ENCODE data around the gene FAM120A.

The FAM120A gene

DNA sequence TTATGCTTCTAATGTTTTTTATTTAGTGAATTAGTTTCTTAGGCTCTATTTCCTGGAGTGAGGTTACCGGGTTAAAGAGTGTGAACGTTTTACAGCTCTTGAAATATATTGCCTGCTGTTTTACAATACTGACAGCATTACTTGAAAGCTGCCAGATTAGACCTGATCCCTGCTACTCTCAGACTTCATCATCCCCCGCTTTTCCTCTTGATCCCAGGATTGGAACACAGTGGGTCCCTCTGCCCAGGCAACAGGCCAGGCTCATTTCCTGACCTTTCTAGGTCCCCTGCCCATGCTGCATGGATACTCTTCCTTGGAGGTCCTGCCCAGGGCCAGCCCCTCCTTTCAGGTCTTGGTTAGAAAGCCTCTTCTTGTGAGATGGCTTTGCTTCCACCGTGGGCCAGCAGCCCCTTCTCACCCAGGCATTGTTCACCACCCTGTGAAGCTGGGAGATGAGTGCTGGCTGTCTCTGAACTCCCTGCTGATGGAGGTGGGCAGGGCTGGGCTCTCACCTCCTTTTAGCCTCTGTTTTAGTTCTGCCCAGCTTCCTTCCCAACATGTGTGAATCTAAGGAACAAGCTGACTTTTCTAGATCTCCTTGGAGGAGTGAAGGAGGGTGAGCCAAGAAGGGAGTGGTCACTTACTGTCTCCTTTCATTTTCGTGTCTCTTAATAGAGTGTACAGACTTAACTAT is 17.4 kb downstream of the FAM120A start:
- no peak for DNase-seq (ENCODE audit: low spot score)

DNA sequence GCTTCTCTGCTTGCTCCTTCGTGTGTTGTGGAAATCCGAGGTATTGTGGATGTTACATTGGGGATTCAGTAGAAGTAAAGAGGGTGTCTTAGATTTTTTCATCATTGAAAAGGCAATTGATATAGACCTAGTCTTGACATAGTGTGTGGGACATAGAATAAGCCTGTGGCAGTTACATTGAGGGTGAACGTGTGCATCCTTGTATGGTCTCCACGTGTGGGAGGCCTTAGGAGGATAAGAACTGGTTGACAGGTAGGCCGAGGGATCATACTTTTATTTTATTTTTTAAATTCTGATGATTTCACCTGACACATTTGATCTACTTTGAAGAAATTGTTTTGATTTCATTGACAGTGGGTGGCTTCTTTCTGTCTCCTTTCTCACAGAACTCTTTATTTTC is 18.9 kb downstream of the FAM120A start:
- no peak for DNase-seq (ENCODE audit: low spot score)

DNA sequence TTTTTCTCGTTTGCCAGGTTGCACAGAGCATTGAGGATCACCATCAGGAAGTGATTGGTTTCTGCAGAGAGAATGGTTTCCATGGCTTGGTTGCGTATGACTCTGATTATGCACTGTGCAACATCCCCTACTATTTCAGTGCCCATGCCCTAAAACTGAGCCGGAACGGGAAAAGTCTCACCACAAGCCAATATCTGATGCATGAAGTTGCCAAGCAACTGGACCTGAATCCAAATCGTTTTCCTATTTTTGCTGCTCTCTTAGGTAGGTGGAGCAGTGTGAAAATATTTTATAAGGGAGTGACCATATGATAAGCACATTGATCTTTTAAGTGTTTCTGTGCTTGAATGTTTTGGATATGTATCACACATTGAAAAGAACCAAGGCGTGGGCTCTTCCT is 19.6 kb downstream of the FAM120A start:
- no peak for DNase-seq (ENCODE audit: low spot score)

DNA sequence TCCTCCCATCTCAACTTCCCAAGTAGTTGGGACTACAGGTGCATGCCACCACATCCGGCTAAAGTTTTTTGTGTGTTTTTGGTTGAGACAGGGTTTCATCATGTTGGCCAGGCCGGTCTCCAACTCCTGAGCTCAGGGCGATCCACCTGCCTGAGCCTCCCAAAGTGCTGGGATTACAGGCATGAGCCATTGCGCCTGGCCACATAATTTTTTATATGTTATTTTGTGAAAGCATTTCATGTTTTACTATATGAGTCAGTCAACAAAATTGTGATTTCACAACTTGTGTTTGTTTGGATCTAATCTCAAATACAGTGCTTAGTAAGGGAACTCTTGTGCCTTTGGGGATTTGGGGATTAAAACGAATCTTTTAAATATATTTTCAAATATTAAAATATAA is 21.9 kb downstream of the FAM120A start:
- DNase-seq (ENCODE audit: low spot score), result no peak

DNA sequence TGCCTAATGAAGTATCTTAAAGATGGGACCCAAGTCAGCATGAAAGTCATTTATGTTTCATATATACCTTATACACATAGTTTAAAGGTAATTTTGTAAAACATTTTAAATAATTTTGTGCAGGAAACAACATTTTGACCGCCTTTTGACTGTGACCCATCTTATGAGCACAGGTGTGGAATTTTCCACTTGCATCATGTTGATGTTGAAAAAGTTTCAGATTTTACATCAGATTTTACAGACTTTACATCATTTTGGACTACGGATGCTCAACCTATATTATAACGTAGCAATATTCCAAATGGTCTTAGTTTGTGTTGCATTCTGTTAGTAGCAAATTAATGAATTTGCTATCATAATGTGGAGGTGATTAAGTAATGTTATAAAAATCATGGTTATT is 23.6 kb downstream of the FAM120A start:
- DNase-seq (ENCODE audit: low spot score), result no peak

DNA sequence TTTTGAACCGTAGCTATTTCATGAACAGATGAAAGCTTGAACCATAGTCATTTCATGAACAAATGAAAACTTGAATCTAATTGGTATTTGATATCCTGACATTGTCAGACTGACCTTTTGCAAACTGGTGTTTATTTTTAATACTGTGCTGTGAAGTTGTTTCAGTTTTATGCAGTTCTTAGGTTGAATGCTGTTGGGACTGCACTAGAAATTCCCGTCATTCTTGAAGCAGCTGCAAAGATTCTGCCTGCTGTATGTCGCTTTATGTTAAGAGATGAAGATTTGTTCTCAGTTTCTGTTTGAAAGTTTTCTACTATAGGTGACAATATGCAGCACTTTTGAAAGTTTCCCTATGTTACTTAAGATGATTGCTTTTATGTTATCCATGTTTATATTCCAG is 24.4 kb downstream of the FAM120A start:
- no peak for DNase-seq (ENCODE audit: low spot score)

DNA sequence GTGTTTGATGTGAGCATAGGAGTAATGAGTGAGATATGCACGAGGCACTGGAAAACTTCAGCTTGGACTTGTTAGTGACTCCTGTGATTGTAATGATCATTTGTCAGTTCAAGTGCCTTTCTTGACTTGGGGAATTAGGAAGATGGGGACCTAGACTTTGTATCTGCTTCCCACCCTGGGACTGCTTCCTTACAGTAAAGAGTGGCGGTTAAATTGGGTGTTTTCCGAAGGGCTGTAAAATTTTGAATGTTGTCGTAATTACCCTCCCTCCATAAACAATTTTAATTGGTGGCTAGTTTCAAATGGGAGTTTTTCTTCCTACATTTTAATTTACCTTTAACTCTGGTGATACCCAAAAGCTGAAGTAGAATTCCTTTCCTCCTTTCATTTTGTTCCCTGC is 25.4 kb downstream of the FAM120A start:
- DNase-seq (ENCODE audit: low spot score), result no peak

DNA sequence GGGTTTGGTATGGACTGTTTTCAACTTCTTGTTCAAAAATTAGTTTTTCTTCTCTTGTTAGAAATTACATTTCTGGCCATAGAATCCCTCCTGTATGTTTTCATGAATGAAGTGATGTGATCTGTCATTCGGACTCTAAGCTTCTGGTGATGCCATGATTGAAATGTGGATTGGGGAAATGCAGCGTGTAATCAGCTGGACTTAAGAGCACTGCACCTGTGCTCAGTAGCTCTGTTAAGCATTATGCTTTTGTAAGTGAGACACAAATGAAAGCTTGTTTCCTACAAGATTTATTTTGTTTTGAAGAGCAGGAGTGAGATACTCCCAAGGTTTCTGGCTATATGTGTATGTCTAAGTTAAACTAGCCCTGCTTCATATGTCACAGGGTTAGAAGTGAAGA is 25.9 kb downstream of the FAM120A start:
- no peak for DNase-seq (ENCODE audit: low spot score)

DNA sequence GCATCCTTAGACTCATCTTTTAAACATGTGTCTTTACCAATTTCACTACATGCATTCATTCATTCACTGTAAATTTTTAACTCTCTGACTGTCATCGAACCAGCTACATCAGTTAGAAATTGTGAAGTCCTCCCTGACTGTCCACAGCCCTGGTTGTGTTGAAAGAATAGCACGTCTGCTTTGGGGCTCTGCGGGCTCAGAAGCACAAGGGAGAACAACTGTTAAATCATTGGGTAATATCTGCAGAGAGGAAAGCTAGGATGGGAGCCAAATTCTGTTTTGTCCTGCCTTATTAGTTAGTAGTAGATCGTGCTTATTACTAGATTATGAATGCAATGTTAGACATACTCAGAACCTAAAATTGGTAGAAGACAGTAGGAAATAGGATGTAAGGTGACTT is 28.2 kb downstream of the FAM120A start:
- no peak for DNase-seq (ENCODE audit: low spot score)

DNA sequence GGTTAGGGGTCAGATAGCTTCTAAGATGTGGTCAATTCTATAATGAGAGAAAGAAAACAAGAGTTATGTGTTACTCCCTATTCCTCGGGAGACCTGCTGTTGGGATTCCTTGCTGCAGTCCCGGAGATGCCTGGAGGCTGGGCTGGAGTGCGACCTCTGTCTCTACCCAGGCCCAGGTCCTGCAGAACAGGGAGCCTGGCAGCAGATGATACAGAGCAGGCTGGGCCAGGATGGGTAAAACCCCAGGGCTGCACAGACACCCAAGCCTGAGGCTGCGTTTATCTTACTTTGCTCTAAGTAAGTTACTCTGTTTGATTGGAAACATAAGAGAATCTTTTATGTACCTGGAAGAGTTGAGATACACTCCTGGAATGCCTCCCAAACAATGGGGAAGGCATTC is 28.8 kb downstream of the FAM120A start:
- no peak for DNase-seq (ENCODE audit: low spot score)

DNA sequence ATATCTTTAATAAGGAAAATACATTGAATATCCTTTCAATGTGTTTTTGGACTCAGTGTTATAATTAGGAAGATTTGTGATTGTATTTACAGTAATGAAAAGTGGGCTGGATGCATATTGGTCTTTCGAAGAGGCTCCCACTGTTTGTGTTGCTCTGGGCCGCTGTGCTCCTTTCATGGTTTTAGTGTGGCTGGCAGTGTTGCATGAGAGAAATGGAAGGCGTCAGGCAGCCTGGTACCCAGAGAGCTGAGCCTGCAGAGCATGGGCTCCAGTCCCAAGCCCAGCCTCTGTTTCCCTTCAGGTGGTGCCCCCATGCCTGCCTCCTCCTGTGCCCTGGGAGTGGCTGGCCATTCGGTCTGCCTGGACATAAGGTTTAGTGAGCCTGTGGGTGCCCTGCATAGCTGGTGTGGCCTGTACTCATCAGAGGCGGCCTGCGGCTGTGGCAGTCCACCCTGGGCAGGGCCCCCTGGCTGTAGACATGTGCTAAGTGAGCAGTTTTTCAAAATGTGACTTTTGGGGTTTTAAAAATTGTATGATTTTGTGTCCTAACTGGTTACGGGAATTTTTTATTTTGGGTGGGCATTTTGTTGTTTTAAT is 29.3 kb downstream of the FAM120A start:
- DNase-seq (ENCODE audit: low spot score), result no peak

DNA sequence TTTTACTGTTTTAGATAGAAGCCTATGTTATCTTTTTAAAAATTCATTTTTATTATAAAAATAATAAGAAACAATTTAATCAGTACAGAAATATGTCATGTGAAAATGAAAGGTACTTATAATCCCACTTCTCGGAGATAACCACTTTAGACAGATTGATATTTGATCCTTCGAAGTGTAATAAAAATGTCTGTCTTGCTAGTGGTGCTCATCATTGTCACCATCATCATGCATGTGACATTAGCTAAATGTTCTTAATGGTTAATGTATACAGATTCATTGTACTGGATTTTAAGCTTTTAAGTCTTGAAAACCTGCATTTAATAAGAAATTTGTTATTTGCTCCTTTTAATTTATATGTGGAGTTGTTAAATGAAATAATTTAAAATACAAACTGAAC is 32.0 kb downstream of the FAM120A start:
- DNase-seq (ENCODE audit: low spot score), result no peak

DNA sequence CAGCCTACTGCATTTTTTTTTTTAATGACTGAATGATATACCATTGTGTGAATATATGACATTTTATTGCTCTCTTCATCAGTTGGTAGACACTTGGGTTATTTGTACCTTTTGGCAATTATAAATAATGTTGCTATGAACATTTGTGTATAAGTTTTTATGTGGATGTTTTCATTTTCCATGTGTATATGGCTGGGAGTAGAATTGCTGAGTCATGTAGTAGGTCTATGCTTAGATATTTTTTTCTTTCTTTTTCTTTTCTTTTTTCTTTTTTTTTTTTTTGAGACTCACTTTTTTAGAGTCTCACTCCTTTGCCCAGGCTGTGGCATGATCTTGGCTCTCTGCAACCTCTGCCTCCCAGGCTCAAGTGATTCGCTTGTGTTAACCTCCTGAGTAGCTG is 34.8 kb downstream of the FAM120A start:
- no peak for DNase-seq (ENCODE audit: low spot score)

DNA sequence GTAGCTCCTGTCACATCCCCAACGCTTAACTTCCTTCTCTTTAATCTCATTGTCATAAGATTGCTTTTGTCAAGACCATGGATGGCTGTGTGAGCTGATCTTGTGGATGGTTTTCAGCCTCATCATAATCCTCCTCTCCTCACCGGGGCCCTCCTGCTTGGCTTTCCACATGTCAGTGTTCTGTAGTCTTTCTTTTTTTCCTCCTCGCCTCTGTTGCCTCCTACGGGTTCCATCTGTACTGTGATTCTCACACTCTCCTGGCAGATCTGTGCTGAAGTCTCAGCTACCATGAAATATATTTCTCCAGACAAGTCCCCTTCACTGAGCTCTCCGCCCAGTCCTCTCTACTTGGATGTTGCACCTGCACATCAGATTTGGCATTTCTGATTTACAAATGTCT is 36.8 kb downstream of the FAM120A start:
- no peak for DNase-seq (ENCODE audit: low spot score)

DNA sequence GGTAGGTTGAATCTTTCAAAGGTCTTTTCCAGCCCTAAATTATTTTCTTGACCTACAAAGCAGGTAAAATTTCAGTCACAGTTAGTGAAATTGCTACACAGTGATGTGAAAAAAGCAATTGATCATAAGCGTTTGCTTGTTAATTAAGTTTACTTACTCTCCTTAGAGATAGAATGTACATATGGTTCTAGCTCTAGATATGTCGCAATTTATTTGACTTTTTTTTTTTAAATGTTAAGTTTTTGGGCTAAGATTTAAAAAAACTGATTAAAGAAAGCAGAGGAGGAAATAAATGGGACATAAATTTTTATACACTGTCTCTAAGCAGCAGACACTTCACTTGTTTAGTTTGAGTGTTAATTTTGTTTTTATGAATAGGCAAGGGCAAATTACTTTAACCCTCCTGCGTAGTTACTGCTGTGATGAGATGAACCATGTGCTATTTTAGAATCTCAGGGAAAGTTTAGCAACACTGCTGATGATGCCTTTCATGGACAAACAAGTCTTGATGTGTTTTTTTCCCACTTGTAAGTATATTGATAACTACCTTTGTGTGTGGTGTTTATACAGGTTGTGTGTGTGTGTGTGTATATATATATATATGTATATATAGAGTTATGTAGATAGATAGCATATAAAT is 40.2 kb downstream of the FAM120A start:
- no peak for DNase-seq (ENCODE audit: low spot score)

DNA sequence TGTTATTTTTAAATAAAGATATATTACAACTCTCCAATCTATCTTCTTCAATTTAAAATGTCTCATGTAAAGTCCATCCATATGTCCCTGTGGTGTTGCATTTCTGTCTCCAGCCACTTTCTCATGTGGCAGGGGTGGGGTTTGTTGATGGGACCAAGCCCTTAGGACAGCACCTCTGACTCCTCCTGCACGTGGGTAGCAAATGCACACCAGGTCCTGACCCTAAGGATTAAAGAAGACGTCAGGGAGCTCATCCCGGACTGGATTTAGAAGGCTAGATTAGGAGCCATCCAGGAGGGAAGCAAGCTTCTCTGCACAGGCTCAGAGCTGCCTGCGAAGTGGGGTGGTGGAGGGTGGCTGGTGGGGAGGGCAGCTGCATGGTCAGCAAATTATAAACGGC is 40.8 kb downstream of the FAM120A start:
- DNase-seq (ENCODE audit: low spot score), result no peak

DNA sequence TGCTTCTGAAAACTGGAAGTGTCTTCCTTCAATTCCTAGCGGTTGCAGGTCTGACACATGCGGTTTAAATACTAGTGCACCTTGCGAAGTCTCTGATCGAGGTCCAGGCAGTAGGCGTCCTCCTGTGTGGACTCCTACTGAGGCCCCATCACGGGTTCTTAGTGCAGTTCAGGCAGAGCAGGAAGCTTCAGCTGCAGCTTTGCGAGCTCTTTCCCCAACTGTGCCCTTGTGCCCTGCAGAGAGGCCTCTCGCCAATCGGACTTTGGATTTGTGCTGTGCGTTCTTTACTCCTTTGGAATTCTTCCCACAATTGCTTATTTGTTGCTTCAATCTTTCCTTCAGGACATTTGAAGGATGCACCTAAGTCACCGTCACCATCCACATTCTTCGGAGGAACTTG is 42.5 kb downstream of the FAM120A start:
- no peak for DNase-seq (ENCODE audit: low spot score)

DNA sequence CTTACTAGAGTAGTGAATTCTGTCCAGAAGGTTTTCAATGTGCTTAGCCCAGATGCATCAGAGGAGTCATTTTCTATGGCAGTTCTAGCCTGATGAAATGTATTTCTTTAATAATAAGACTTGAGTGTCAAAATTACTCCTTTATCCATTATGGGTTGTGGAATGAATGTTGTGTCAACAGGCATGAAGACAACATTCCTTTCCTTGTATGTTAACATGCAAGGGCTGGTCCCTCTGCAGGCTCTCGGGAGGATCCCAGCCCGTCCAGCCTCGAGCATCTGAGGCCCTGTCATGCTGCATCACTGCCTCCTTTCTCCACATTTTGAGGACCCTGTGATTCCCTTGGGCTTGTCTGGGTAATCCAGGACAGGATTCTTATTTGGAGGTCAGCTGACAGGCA is 44.8 kb downstream of the FAM120A start:
- DNase-seq (ENCODE audit: low spot score), result no peak

DNA sequence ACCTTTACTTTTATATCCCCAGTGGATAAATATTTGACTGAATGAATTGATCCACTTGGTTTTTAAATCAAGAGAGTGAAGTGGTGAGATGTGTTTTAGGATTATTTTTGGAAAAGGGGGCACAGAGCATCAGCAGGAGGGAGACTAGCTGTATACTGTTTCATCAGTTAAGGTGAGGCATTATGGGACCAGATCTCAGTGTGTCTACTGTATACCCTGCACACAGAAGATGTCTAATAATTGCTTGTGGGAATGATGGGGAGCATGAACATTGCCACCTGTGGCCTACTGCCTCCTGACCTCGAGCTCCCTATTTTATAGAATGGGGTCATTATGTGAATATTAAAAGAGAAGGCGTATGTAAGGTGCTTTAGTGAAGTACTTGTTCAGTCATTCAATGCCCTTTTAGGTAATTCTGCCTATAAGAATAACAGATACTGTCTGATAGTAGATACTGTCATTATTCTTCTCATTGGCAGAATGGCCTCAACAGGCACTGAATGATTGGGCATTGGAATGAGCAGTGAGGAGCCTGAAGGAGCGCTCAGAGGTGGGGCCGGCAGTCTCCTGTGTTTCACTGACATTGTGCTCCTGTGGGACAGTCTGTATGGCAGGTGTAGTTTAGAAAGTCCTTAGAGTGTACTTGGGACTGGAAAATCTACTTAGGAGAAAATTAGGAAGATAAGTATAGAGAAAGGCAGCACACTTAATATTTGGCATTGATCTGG is 49.2 kb downstream of the FAM120A start:
- no peak for DNase-seq (ENCODE audit: low spot score)

DNA sequence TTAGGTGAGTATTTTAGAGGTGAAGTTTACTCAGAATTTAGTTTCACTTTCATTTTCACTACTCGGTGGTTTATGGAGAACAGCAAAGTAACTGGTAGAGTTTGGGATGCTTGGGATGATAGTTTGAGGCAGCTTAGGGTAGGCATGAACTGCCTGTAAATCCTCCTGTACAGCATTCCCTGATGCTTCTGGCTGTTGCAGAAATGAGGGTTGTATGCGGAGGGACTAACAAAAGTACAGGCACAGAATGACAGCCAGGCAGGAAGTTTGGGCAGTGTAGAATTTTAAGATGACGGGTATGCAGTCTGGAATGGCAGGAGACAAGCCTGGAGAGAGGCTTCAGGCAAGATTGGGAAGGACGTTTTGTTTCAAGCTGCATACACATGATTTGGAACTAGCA is 49.9 kb downstream of the FAM120A start:
- no peak for DNase-seq (ENCODE audit: low spot score)

DNA sequence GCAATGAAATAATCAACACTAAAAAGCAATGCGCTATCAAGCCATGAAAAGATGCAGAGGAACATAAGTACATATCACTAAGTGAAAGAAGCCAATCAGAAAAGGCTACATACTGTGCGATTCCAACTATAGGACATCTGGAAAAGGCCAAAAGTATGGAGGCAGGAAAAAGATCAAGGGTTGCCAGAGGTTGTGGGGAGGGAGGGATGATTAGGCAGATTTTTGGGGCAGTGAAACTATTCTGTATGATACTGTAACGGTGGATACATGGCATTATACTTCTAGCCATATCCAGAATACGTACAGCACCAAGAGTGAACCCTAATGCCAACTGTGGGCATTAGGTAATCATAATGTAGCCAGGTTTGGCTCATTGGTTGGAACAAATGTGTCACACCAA is 51.9 kb downstream of the FAM120A start:
- DNase-seq (ENCODE audit: low spot score), result no peak

DNA sequence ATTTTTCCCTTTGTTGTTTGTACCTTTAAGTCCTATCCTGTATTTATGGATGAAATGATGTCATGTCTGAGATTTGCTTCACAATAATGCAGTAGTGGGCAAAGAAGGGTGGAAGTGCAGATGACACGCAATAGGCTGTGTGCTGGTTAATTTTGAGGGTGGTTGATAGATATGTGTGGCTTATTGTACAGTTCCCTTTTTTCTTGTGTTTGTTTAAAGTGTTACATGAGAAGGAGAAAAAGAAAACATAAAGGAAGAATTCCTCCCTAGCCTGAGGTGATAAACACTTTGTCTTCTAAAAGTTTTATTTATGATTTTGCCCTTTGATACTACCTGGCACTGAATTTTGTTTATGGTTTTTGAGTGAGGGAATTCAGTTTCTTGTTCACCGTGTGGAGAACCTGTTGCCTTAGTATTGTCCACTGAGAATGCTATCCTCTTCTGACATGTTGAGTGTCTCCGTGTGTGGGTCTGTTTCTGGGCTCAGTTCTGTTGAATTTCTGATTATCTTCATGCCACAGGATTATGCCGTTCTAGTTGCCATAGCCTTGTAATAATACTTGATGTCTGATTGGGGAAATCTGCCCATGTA is 54.2 kb downstream of the FAM120A start:
- no peak for DNase-seq (ENCODE audit: low spot score)
